Ecto neural progenitor cell (in vitro differentiated cells): ENCODE measurements around the gene TATDN3.
"Not testable (repeated sequence)": the region's sequence is repeated elsewhere in the genome, so short reads cannot be mapped to it uniquely, and the experiment has no call there.

Source experiments
- DNase-seq: peaks from one replicate; pipeline ENCODE4 v3.0.0-alpha.2; 2018; ENCODE audit warnings: low spot score

Gene TATDN3

DNA sequence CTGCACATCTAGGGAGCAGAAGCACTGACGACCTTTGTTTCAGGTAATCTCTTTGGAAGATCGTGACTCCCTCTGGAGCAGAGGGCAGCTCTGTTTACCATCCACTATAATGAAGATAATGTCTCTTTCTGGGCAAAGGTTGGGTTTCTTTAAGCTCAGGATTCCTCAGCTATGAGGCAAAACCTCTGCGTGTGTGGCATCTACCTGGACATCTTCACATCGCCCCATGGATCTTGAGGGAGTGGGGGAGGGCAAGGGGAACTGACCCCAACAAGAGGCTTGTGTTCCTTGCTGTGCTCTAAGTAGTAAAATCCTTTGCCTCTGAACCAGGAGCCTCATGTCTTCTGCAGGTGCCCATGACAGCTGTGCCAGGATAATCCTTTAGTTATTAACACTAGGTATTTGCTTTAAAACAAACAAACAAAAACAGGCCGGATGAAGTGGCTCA, 36.2 kb downstream of the TATDN3 start:
- no peak for DNase-seq

DNA sequence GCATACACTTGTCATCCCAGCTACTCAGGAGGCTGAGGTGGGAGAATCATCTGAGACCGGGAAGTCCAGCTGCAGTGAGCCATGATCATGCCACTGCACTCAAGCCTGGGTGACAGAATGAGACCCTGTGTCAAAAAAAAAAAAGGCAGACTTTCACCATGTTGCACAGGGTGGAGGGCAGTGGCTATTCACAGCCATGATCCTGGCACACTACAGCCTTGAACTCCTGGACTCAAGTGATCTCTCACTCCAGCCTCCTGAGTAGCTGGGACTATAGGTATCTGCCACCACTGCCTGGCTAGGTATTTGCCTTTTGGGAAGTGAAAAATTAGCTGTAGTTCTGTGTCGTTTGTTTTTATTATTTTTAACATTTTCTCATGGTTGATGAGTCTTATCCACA, 36.7 kb downstream of the TATDN3 start:
- no peak for DNase-seq

DNA sequence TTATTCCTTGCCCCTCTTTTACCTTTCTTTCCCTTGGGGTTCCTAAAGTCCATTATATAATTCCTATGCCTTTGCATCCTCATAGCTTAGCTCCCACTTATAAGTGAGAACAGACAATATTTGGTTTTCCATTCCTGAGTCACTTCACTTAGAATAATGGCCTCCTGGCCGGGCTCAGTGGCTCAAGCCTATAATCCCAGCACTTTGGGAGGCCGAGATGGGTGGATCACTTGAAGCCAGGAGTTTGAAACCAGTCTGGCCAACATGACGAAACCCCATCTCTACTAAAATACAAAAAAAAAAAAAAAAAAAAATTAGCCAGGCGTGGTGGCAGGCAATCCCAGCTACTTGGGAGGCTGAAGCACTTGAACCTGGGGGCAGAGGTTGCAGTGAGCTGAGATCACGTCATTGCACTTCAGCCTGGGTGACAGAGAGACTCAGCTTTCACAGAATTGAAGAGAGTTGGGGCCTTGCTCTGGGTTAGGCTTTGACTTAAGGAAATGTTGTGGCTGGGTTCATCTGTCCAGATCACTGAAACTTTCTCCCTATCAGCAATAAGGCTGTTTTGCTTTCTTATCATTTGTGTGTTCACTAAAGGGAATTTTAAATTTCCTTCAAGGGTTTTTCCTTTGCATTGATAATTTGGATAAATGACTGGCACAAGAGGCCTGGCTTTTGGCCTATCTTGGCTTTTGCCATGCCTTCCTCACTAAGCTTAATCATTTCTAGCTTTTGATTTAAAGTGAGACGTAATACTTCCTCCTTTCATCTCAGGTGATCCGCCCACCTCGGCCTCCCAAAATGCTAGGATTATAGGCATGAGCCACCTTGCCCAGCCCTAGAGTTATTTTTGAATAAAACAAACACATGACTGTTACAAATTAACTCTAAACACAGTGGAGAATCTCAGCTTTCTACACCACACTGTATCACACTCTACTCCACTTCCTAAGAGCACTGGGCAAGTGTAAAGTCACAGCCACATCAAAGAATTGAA, 41.8 kb downstream of the TATDN3 start:
- DNase-seq = not testable (repeated sequence)

DNA sequence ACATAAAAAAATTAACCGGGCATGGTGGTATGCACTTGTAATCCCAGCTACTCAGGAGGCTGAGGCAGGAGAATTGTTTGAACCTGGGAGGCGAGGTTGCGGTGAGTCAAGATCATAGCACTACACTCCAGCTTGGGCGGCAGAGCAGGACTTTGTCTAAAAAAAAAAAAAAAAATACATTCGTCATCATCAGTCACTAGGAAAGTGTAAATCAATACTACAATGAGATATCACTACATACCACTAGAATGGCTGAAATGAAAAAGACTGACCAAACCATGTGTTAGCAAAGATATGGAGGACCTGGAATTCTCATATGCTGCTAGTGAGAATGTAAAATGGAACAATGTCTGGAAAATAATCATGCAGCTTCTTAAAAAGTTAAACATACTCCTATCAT, 46.5 kb downstream of the TATDN3 start:
- DNase-seq = no peak

DNA sequence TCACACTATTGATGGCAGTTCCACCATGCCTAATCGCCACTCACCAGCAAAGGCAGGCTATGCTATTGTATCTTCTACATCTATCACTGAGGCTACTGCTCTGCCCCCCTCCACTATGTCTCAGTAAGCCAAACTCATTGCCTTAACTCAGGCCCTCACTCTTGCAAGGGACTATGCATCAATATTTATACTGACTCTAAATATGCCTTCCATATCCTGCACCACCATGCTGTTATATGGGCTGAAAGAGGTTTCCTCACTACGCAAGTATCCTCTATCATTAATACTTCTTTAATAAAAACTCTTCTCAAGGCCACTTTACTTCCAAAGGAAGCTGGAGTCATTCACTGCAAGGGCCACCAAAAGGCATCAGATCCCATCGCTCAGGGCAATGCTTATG, 52.8 kb downstream of the TATDN3 start:
- DNase-seq = not testable (repeated sequence)

DNA sequence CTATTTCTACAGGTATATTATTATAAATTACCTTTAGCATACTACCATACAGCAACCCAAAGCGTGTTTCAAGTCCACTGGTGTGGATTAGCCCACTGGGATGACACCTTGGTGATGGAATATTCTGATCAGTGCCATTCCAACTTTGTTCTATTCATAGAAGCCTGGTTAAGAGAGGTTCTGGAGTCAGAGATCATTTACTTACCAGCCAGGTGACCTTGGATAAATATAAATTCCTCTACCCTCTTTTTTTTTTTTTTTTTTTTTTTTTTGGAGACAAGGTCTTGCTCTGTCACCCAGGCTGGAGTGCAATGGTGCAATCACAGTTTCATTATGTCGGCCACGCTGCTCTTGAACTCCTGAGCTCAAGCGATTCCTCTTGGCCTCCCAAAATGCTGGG, 55.9 kb downstream of the TATDN3 start, which contains the start of gene SPATA45:
Gene SPATA45 (minus strand): TSS at position 101 of the 400 bp plus-strand sequence. CDS start 11,500 bp downstream, outside the sequence.
- no peak for DNase-seq

DNA sequence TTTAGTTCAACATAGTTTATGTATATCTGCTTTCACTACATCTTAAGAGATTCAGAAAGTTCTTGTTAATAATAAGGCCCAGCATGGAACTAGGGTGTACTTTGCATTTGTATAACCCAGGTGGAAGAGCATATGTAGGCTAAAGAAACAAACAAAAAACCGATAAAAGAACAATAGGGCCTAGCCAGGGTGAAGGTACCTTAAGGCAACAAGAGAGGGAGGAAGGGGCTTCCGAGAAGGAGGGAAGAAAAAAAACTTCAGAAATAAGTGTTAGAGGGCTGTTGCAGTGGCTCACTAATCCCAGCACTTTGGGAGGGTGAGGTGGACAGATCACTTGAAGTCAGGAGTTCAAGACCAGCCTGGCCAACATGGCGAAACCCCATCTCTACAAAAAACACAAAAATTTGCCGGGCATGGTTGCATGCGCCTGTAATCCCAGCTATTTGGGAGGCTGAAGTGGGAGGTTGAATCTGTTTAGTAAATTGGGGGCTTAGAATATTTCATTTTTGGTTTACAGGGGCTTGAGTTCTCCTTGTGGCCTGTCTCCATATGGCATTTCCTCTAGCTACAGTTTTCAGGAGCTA, 60.5 kb downstream of the TATDN3 start:
- no peak for DNase-seq

DNA sequence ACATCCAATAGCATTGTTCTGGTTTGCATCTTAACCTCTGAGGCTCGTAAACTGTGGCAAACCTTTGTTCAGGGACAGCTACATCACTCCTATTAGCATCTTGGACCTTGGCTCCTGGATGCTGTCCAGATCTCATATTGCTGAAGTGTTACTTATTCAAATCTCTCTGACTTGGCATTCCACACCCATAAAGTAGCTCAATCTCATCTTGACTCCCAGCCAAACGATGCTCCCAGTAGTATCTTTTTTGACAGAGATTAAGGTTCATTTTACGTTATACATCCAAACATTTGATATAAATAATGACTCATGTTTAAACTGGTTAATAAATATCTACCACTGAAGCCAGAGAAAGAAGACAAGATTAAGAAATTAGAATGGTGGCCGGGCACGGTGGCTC, 62.0 kb downstream of the TATDN3 start:
- DNase-seq = no peak

DNA sequence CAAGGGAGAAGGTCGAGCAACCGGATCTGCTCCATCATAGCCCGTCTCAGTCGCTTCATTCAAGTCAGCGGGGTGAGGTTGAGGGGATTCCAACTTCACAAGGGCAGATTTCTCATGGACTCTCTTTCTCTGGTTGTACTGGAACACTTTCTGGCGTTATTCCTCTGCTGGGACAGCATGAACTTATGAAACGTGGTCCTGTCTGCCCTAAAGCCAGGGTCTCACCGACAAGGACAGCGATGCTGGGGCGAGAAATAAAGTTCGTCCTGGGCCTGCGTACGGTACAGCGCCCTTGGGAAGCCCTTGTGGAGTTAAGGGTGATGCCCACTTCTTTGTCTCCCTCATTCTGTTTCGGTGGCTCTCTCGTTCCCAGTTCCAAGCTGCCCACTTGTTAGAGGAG, 65.1 kb downstream of the TATDN3 start:
- DNase-seq = no peak

DNA sequence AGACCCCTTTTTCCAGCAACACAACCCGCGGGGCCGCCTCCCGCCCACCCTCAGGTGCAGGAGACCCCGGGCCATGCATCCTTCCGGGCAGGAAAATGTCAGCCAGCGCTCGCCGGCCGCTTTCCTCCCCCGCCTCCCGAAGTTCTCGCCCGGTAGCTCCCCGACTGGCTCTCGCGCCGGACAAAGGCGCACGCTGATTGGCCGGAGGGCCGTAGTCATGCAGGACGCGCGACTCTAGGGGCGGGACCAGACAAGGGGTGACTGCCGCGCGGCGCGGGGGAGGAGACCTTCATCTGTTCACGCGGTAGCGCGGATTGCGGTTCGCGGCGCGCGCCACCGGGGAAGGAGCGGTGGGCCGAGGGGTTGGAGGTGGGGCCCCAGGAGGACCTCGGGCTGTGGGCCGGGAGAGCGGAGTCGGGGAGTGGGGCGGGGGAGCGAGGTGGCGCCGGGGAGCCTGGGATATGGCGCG, 66.3 kb downstream of the TATDN3 start, which contains the start of gene FLVCR1:
Gene FLVCR1 (plus strand): TSS at position 284 of the 469 bp plus-strand sequence. CDS start 178 bp downstream, at position 462.
- DNase-seq = peak; percentile 98

DNA sequence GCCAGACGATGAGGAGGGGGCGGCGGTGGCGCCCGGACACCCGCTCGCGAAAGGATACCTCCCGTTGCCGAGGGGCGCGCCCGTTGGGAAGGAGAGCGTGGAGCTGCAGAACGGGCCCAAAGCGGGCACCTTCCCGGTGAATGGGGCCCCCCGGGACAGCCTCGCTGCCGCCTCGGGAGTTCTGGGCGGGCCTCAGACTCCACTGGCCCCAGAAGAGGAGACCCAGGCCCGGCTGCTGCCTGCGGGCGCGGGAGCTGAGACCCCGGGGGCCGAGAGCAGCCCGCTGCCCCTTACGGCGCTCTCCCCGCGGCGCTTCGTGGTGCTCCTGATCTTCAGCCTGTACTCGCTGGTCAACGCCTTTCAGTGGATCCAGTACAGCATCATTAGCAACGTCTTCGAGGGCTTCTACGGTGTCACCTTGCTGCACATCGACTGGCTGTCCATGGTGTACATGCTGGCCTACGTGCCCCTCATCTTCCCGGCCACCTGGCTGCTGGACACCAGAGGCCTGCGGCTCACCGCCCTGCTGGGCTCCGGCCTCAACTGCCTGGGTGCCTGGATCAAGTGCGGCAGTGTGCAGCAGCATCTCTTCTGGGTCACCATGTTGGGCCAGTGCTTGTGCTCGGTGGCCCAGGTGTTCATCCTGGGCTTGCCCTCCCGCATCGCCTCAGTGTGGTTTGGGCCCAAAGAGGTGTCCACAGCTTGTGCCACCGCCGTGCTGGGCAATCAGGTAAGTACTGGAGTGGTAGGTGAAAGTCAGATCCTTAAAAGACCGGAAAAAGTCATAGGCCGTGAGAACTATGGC, 67.0 kb downstream of the TATDN3 start:
- DNase-seq = no peak

DNA sequence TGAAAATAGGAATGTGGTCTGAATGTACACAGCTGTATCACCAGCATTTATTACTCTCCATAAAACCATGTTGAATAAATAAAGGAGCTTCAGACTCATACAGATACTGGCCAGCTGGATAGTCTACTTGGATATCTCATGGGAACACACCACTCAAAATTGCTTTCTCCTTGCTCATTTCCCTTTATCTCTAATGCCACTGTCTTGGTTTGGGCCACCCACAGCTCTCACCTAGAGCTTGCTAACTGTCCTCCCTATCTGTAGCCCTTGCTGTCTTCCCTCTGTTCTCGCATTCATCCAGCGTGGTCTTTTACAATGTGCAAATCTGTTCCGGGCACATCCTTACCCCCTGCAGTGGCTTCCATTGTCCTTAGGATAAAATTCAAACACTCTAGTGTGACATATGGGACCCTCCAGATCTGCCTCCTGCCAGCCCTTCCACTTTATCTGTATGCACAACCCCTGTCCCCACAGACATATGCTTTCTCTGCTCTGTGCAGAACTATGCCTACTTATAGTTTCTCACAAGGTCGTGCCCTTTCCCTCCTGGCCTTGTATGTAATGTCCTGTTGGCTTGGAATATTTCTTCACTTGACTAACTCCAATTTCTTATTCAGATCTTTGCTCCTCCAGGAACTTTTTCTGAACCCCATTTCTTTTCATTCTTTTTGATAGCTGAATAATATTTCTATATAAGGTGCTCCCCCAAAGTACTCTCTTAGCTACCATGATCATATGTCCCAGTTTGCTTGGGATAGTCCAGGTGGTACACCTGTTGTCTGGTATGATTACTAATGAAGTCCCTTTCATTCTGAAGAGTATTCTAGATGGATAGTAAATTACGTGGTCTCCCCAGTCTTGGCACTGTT, 69.3 kb downstream of the TATDN3 start:
- no peak for DNase-seq

DNA sequence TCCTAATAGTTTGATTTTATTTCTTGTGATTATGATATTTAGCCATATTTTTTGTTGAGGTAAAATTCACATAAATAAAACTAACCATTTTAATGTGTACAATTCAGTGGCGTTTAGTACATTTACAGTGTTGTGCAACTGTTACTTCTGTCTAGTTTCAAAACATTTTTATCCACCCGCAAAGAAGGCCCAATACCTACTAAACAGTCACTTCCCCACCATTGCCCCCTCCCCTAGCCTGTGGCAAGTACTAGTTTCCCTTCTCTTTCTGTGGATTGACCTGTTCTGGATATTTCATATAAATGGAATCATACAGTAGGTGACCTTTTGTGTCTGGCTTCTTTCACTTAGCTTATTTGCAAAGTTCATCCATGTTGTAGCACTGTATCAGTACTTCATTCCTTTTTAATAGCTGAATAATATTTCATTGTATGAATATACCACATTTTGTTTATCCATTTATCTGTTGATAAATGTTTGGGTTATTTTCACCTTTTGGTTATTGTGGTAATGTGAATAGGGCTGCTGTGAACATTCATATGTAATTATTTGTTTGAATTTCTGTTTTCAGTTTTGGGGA, 70.5 kb downstream of the TATDN3 start:
- DNase-seq = no peak

DNA sequence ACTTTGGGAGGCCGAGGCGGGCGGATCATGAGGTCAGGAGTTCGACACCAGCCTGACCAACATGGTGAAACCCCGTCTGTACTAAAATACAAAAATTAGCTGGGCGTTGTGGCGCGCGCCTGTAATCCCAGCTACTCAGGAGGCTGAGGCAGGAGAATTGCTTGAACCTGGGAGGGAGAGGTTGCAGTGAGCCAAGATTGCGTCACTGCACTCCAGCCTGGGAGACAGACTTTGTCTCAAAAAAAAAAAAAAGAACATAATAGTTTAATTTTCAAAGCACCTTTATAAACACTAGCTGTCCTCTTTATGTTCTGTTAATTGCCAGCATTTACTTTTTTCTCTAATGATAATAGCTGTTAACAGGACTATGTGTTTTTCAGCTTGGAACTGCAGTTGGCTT, 71.7 kb downstream of the TATDN3 start:
- not testable (repeated sequence) for DNase-seq

DNA sequence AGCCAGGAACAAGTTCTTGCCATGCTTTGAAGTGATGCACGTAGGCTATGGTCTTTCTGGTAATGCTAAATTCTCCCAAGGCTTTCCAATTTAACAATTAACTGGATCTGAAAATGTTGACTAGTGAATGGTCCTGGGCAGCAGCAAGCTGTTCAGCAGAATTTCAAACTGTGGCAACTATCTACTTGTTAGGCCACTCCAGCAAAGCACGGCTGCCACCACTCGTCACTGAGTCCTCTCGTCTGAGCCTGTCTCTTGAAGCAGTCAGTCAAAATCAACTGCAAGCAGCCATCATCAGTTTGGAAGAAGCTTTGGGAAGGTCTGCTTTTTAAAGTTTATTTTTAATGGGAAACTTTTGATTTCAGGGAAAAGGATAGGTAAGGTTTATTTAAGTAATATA, 72.5 kb downstream of the TATDN3 start:
- DNase-seq = no peak
